ENCODE data around the gene WDR5. TPM values are rescaled to one million over a fixed set of nuclear protein-coding genes. Genes with fewer than 3 reads are reported as not detected.

The WDR5 gene
- total RNA-seq, 1 donor from 2014 or later: 16.6 TPM

DNA sequence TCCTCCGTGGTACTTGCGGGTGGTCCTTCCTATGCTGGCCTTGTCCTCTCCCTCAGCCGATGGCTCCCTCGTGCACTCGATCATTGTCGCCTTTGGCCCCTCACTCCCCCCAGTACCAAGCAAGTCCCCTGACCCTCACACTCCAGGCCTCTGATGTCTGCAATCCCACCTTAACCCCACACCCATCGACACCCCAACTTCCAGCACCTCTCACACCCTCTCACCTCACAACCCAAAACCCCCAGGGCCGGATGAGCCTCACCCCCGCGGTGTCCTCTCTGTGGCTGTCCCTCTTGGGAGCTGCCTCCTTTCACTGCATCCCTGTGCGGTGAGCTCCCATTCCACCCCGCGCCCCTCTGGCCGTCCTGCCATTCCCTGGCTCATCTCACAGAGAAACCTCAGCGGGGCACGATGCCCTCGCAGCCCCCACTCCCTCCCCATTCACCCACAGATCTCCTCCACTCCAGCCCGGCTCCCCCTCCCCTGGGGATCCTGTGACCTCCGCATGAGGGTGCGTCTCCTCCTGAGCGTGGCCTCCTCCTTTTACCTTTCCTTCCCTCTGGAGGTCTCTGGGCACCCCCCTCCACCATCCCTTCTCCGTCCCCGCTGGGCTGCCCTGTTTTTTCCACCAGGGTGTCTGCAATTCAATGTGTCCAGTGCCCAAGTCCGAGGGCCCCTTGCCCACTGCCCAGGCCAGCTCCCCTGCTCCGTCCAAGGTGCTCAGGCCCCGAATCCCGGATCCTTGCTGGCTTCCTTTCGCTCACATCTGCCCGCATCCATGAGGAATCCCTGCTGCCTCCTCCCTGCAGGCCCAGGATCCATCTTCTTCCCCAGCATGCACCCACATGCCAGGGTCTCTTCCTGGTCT lies 44.3 kb downstream of the WDR5 start:
- DNase-seq (ENCODE audit: low spot score): no peak
- intact Hi-C loops (cut with DNase I): no loop called here

DNA sequence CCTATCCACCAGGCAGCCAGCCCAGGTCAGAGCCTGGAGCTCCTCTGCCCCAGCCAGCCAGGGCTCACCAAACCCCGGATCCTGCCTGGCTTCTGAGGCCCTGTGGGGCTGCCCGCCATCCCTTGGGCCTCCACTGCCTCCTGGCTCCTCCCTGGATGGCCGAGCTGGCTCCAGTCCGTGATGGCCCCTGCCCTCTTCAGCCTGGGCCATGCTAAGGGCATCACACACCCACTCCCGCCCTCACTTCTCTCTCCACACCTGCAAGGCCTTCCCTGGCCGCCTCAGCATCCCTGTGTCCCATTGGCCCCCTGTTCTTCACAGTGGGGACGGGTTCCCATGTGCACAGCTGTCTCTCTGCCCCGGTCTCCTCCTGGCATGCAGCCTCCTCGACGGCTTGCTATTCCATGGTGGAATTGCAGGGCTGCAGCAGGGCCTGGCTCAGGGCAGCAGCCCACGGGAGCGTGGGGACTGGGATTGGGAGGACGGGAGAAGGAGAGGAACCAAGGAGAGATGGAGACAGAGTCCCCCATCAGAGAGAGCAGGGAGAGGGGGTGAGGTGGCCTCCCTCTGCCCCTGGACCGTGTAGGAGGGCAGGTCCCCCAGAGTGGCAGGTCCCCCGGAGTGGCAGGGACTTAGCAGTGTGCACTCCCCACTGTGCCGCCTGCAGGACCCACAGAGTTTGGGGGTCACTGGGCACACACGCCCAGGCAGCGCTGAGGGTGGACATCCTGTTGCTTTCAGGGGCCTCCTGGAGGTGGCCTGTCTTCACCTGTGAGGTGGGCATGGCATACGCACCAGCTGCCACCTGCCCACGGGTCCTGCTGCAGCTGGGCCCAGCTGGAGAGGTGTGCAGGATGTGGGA lies 45.1 kb downstream of the WDR5 start:
- peak; percentile 63 for DNase-seq (ENCODE audit: low spot score)
- intact Hi-C loops (cut with DNase I): no loop called here

DNA sequence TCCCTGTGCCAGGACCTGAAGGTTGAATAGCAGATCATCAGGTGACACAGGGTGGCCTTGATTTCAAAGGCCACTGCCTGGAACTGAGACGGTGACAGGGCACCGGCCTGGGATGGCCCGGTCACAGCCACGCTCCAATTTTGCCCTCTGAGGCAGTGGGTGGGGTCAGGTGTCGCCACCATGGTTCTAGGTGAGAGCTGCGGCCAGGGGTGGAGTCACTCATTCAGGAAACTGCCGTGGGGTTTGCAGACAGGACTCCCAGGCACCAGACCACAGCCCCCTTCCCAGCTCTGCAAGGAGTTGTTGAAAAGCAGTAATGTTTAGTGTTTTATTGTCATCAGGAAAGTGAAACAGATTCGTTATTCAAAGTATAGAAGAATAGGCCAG lies 45.8 kb downstream of the WDR5 start:
- DNase-seq (ENCODE audit: low spot score): peak; percentile 54
- intact Hi-C loops (cut with DNase I): no loop called here

DNA sequence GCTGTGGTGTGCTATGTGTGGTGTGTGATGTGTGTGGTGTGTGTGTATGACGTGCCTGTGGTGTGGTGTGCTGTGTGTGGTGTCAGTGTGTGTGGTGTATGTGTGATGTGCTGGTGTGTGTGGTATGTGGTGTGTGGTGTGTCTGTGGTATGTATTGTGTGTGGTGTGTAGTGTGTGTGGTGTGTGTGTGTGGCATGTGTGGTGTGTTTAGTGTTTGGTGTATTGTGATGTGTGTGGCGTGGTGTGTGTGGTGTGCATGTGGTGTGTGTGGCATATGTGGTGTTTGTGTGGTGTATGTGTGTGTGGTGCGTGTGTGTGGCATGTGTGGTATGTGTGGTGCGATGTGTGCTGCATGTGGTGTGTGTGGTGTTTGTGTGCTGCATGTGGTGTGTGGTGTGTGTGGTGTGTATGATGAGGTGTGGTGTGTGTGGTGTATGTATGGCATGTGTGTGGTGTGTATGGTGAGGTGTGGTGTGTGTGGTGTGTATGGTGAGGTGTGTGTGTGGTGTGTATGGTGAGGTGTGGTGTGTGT lies 46.7 kb downstream of the WDR5 start:
- intact Hi-C loops (cut with DNase I): no loop called here
- peak; percentile 49 for DNase-seq (ENCODE audit: low spot score)

DNA sequence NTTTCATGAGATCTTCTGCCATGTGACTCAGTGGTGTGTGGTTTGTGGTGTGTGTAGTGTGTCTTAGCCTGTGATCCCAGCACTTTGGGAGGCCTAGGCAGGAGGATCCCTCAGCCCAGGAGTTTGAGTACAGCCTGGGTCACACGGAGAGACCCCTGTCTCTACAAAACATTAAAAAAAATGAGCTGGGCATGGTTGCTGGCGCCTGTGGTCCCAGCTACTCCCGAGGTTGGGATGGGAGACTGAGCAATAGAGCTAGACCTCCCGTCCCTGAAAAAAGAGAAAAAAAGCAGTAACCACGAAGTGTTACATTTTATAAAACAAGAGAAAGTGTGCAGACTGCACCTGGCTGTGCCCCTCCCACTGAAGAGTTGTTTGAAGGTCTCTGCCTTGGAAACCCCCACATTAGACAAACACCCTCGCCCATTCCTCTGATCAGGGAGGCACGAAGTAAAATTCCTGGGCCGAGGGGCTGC lies 49.7 kb downstream of the WDR5 start:
- DNase-seq (ENCODE audit: low spot score): peak; percentile 20

DNA sequence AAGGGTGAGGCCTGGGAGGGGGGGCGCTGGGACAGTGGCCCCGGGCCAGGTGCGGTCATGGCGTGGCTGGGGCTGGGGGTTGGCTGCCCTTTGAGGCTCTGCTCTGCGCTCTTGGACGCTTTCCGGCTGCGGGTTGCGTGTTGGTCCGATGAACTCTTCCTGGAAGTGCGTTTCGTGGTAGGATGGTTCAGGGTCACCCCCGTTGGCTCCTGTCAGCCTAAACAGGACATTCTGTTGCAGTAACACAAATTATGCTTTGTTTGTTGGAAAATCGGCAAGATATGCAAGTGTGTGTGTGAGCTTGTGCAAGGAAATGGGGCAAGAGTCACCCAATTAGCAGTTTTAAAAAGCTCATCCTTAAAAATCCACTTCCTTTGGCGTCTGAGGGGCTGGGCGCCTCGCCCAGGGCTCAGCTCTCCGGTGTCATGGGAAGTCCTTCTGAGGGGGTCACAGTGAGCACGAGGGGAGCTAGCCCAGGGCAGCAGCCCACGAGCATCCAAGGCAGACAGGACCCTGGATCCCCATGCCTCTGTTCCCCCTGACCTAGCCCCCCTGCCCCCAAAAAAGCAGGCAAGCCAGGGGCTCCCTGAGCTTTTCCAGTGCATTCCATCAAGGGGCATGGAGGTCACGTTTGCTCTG lies 50.7 kb downstream of the WDR5 start:
- intact Hi-C loops (cut with DNase I): no loop called here
- peak; percentile 47 for DNase-seq (ENCODE audit: low spot score)

More for the DNA sequence above, 49.7 kb downstream of the WDR5 start:
- intact Hi-C loops (cut with DNase I): no loop called here

DNA sequence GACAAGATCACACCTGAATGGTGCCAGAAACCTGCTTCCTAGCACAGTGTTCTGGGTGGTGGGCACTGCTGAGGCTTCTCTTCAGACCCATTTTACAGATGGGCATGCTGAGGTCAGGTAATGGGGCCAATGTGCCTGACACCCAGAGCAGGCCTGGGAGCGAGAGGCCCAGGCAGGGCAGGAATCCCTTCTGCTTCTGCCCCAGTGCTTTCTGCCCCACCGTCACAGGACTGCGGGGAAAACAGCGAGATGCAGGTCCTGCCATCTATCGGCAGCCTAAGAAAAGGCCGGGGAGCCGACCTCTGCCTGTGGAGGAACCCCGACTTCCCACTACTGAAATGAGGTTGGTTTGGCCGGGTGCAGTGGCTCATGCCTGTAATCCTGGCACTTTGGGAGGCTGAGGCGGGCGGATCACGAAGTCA lies 51.2 kb downstream of the WDR5 start:
- intact Hi-C loops (cut with DNase I): no loop called here
- DNase-seq (ENCODE audit: low spot score): peak; percentile 39

DNA sequence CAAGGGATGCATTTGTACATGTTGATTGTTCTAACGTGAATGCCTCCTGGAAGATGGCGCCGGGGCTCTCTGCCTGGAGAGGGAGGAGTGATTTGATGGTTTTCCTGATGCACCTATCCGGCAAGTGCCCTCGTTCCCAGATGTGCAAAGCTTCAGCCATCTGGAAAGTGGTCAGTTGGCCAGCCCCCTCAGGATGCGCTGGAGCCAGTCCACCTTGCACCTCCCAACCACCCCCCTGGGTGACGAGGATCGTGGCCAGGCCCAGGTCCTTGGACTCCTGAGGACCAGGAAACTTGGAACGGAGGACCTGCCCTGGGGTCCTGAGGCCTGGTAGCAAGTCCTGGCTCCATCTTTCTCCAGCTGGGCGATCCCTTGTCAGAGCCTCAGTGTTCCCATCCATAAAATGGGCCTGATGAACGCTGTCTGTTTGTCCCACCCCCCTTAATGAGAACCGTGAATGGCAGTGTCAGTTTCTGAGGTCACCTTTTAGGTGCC lies 52.1 kb downstream of the WDR5 start:
- DNase-seq (ENCODE audit: low spot score): peak; percentile 46
- intact Hi-C loops (cut with DNase I): no loop called here

DNA sequence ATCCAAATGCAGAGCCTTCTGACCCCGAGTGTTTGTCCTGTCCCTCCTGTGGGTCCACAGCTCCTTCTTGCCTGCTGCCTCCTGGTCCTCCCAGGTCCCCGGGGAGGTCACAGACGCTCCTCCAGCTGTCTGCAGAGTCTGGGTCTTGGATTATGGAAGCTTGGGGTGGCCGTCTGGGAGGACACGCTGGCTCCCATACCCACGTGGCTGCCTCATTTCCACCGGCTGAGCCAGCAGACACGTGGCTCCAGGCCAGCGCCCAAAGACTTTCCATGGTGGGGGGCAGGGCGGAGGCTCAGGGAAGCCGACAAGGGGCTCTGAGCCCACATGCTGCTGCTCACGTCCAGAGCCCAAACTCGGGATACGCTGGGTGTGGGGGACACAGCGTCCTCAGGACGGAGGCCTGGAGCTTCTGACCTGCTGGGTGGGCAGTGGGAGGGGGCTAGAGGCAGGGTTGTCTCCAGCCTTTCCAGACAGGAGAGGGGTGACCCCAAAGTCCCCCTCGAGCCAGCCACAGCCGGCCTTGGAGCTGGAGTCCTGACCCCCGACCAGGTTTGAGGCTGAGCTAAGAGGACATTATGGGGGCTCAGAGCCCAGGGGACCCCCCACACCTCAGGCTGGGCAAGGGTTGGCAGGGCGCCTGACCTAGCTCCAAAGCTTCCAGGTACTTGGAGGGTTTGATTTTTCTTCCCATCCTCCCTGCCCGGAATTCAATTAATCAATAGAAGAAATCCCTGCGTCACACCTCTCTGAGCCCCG lies 52.7 kb downstream of the WDR5 start:
- intact Hi-C loops (cut with DNase I): no loop called here
- DNase-seq (ENCODE audit: low spot score): no peak

DNA sequence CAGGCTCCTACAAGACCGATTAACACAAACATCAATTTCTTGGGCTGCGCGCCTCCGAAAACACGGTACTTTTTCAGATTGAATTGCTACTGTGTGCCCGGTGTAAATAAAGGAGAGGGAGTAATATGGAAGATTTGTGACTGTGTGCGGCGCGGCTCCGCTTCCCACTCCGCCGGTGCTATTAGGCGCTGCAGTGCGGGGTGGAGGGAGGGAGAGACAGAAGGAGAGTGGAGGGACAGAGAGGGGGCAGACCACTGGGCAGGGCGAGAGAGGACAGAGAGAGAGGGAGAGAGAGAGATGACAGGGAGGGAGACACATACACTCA lies 53.2 kb downstream of the WDR5 start:
- no peak for DNase-seq (ENCODE audit: low spot score)
- intact Hi-C loops (cut with DNase I): no loop called here

DNA sequence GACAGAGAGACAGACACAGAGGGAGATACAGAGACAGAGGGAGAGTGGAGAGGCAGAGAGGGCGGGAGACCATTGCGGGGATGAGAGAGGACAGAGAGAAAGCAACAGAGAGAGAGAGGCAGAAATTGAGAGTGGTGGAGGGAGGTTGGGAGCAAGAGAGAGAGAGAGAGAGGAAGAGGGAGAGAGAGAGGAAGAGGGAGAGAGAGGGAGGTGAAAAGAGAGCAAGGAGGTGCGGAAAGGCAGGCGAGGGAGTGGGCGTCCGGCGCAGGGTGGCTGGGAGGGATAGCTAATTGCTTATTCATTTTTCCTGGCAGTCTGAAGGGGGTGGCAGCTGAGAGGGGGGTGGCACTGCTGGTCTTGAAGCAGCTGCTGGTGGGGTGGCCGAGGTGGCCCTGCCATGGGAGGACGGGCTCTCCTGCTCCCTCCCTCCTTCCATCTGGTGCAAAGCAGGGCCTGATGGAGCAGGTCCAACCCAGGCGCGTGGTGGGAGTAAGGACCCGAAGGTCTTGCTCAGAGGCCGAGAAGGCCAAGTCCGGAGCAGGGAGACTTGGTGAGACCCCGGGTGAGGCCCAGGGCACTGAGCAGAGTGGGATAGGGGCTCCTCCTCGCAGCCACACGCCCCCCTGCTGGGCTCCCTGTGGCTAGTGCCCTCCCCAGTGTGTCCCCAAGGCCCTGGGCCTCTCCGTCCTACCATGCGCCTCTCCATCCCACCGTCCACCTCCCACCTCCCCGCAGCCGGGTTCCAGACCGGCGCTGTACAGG lies 53.8 kb downstream of the WDR5 start:
- no peak for DNase-seq (ENCODE audit: low spot score)
- intact Hi-C loops (cut with DNase I): no loop called here

DNA sequence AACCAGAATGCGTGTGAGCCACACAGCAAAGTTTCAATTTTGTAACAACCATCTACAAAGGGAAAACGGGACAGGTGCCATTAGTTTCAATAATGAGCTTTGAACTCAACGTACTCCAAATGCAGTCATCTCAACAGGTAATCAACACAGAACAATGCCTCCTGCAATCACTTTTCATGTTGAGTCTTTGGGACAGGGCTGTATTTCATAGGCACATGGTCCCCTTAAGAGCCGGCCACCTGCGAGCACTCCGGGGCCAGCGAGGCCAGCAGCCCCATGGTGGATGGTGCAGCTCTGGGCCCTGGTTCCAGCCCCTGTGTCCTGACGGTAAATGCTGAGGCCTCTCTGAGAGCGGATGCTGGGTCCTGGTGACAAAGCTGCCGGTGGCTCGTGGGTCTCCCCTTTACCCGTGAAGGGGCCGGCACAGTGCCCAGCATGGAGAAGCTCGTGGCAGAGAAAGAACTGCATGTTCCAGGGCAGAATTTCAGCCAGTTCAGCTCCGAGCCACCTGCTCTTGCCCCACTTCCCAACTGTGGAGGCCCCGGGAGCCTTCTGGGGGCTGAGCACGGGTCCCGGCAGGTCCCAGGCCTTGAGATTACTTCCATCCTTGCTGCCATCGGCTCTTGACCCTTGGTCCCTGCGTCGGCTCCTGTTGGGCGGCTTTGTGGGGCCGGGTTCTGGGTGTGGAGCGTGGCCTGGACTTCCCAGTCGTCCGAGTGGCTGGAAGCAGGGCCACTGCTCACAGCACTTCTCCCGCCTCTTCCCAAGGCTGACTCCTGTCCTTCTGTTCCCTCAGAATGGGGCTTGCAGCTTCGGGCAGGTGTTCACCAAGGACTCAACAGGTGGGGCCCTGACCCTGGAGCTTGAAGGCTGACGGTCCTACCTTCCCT lies 54.6 kb downstream of the WDR5 start:
- intact Hi-C loops (cut with DNase I): no loop called here
- DNase-seq (ENCODE audit: low spot score): no peak

DNA sequence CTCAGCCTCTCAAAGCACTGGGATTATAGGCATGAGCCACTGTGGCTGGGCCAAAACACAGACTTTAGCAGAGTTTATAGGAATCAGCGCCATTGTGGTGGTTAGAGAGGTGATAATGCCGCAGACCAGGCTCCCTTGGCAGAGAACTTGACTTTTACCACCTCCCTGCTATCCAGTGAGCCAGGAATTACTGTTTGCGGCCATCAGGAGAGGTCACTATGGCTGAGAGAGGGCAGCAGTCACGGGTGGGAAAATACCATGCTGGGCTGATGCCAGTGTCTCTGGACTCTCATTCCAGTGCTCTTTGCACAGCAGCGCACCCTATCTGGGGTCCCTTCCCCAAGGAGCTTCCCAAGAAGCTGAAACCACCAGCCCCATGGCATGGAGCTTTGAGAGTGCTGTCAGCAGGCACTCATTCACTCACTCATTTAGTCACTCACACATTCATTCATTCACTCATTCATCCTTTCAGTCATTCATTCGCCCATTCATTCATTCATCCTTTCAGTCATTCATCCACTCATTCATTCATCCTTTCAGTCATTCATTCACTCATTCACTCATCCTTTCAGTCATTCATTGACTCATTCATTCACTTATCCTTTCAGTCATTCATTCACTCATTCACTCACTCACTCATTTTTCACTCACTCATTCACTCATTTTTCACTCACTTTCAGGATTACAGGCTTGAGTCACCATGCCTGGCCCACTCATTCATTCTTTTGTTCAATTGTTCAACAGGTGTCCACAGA lies 55.8 kb downstream of the WDR5 start:
- intact Hi-C loops (cut with DNase I): no loop called here
- DNase-seq (ENCODE audit: low spot score): no peak

DNA sequence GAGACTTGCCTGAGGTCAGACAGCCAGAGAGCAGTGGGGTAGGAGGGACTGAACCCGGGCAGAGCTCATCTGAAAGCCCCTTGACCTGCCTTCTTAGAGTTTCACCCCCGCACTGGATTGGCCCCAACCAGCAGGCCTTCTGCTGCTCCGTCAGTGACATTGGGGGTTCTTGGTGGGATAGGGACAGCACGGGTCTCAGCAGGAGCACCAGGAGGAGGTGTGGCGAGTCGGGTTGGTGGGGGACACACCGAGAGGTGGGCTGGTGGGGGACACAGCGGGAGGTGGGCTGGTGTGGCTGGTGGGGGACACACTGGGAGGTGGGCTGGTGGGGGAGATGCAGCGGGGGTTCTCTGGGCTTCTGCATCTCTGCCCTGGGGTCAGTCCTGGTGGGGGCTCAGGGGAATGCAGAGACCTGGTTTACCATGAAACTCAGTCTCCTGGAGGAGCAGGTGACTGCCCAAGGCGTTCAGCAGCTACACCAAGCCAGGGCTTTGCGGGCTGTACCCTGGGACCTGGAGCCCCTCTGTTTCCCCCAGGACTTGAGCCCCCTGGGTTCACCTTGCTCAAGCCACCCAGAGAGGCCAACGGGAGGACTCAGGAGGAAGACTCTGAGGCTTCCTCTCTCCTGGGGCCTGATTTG lies 56.5 kb downstream of the WDR5 start:
- intact Hi-C loops (cut with DNase I): no loop called here
- peak; percentile 68 for DNase-seq (ENCODE audit: low spot score)

DNA sequence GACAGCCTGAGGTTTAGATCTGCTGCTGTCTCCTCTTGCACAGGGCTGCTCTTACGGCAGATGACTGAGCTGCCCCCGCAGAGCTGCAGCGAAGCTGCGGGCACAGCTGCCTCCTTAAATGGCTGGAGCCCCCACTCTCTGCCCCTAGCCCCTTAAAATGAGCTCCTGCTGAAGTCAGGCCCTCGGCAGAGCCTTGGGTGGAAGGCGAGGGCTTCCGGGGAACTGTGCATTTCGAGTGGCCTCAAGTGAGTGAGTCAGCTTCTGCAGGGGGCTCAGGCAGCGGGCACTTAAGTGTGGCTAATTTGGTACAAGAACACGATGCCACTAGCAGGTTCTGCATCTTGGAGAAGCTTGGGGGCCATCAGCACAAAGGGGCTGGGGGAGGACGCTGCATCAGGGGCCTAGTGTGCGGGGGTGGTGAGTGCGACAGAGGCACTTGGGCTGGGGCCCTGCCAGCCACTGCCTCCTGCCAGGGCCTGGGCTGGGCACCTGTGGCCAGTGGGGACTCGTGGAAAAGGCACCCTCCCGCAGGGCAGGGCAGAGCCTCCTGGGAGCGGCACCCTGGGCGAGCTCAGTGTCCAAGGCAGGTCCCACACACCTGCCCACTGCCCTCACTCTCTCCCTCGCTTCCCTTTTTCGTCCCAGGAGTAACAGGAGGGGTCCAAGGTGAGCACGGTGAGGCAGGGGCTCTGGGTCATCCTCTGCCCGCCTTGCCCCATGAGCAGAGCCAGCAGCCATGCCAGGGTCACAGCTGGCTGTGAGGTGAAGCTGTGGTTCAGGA lies 57.3 kb downstream of the WDR5 start:
- intact Hi-C loops (cut with DNase I): no loop called here
- DNase-seq (ENCODE audit: low spot score): no peak
